GM19043 (cell line): ENCODE data around the gene FBLN5.
"Not testable (repeated sequence)": the region's sequence is repeated elsewhere in the genome, so short reads cannot be mapped to it uniquely, and the experiment has no call there.

Source experiments
- ATAC-seq: cut with Tn5 transposase; IDR thresholded peaks from one replicate; pipeline ENCODE4 v1.9.1; 2021; ENCODE audit warnings: low read depth; ENCODE audit not compliant: unreplicated experiment

FBLN5 gene

DNA sequence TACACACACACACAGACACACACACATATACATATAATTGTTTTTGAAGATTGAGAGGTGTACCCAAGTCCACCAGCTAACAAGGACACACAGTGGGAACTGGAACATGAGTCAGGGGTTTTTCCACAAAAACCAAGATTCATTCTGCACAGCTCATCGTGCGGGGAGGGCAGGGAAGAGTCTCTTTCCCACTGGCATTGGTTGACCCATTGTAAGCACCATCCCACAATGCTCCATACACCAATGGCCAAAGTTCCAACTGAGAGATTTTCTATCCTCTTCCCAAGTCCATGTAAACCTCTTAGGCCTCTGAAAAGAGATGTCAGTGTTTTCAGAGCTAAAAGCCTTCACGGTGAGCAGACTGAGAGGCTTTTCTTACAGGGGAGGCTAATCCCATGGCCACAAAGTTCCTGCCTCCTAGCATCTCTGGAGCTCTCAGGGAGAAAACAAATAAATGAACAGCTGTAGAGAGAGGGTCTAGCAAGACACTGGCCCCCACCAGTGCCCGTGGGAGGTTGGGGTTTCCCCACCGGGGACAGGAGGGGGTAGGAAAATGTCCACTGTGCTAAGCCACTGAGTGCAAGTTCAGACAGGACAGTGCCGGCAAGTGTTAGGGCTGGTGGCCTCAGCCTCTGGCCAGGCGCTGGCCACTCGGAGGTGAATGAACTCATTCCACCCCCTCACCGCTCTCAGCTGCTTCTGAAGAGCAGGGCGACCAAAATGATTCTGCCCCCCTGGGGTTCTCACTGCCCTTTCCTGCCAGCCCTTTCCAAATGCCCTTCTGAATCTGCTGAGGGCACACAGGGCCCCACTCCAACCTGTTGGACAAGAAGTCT, 58.6 kb downstream of the FBLN5 start:
- ATAC-seq = no peak

DNA sequence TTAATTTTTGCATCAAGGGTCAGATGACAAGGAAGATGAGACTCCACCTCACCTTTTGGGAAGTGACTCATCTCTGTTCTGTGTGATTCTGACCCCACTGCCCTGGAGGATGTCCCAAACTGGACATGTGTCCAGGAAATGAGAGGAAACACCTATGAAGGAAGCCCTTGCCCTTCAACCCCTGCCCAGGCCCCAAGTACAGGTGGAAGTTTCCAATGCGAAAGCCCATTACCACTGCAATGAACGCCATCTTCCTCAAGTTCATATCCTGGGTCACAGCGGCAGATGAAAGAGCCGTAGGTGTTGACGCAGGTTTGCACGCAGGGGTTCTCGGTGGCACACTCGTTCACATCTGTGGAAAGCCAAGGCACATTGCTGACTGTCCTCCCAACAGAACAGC, 60.5 kb downstream of the FBLN5 start:
- no peak for ATAC-seq

- no peak for ATAC-seq
These were observed 61.7 kb downstream of the FBLN5 start for GRCh38 chr14:91885839-91886238.

DNA sequence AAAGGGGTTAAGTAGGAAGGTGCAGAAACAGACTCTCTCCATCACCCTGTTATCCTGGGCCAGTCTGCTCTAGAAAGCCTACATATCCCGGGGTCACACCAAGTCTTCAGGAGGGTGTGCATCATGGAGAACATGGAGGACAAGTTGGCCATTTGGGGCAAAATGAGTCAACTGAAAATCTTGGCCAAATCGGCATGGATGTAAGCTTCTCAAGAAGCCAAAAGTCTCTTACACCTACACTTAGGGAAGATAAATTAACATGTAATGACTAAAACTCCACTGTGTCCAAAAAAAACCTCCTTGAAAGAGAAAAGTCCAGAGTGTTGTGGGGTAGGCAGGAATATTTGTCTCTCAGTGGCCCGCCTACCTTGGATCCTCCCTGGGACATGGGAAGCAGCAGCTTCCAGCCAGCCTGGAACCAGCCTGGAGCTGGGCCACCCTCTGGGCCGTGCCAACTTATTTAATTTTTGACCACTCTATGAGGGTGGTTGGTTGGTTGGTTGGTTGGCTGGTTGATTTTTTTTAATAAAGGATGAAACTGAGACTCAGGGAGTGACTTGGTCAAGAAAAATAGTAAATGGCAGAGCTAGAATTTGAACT, 62.3 kb downstream of the FBLN5 start:
- ATAC-seq = no peak

DNA sequence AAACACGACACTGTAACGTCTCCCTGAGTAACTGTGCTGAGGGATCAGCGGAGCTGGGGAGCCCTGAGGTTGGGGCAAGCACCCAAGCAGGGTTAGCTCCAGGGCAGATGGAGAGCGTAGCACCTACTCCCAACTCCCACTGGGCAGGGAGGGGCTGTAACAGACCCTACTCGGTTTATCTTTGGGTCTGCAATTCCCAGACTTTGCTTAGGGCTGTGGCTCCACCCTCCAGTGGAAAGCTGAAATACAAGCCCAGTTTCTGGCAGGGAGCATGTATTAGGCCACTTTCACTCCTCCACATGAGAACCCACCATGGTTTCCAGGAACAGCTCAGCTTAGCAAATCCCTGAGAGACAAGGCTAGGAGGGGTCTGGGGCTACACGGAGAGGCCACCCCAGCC, 62.8 kb downstream of the FBLN5 start:
- no peak for ATAC-seq

GRCh38 chr14:91883753-91884152, 63.7 kb downstream of the FBLN5 start:
- ATAC-seq = no peak

- no peak for ATAC-seq
These were observed 64.7 kb downstream of the FBLN5 start for GRCh38 chr14:91882776-91883175.

DNA sequence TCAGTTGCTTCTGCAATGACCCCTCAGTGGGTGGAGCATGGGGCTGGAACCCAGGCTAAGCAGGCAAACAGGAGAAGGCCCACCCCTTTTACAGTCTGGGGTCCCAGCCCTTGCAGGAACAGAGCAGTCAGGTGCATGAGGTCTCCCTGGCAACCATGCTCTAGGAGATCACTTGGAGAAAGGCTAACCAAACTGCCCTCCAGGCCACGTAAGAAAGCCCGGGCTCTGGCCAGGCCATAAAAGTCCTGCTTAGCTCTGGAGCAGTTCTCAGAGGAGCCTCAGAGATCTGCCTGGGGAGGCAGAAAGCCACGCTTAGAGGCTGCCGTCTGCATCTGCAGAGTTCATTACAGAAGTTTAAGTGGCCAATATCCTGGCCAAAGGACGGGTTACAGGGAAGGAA, 65.1 kb downstream of the FBLN5 start:
- ATAC-seq = no peak

GRCh38 chr14:91879196-91879595, 68.3 kb downstream of the FBLN5 start:
- ATAC-seq = no peak

- no peak for ATAC-seq
These were observed 69.2 kb downstream of the FBLN5 start for GRCh38 chr14:91878274-91878673.

- ATAC-seq = no peak
These were observed 70.0 kb downstream of the FBLN5 start for GRCh38 chr14:91877376-91877915.

DNA sequence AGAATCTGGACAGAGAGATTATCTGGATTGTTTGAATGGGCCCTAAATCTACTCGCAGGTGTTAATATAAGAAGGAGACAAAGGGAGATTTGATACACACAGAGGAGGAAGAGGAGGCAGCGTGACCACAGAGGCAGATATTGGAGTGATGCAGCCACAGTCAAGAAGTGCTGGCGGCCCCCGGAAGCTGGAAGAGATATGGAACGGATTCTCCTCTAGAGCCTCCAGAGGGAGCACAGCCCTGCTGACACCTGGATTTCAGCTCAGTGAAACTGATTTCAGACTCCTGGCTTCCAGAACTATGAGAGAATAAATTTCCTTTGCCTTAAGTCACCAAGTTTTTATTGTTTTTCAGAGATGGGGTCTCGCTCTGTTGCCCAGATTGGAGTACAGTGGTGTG, 71.0 kb downstream of the FBLN5 start:
- ATAC-seq = no peak

DNA sequence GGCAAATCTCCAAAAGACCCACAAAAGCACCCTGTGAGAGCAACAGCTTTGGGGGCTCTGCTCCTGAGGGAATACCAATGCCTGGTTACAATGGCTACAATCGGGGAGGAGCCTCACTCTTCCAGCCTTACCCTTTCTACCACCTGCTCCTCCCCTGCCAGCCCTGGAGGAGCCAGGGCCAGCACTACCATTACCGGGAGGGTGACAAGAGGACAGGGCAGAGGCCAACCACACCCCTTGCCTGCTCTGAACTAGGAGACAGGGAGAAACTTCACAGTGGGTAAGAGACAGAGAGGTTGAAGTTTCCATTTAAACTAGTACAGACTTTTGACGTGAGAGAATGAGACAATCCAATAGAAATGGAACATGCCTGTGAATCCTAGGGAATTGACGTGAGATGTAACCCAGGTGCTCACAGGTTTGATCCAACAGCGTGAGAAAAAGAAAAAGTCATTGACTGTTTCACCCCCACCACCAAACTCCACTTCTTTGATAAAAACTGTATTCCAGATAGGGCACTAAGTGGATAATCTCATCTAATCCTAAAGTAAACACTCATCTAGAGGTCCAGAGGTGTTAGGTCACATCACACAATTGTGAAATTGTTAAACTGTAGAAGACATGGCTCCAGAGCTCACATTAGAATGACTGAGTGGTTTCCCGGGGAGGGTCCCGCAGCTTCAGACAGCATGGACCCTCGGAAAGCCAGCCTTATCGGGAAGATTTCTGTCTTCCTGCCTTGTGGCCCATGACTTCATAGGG, 71.8 kb downstream of the FBLN5 start:
- ATAC-seq = no peak

- ATAC-seq = peak; percentile 81
These were observed 73.8 kb downstream of the FBLN5 start for GRCh38 chr14:91873471-91874415.

DNA sequence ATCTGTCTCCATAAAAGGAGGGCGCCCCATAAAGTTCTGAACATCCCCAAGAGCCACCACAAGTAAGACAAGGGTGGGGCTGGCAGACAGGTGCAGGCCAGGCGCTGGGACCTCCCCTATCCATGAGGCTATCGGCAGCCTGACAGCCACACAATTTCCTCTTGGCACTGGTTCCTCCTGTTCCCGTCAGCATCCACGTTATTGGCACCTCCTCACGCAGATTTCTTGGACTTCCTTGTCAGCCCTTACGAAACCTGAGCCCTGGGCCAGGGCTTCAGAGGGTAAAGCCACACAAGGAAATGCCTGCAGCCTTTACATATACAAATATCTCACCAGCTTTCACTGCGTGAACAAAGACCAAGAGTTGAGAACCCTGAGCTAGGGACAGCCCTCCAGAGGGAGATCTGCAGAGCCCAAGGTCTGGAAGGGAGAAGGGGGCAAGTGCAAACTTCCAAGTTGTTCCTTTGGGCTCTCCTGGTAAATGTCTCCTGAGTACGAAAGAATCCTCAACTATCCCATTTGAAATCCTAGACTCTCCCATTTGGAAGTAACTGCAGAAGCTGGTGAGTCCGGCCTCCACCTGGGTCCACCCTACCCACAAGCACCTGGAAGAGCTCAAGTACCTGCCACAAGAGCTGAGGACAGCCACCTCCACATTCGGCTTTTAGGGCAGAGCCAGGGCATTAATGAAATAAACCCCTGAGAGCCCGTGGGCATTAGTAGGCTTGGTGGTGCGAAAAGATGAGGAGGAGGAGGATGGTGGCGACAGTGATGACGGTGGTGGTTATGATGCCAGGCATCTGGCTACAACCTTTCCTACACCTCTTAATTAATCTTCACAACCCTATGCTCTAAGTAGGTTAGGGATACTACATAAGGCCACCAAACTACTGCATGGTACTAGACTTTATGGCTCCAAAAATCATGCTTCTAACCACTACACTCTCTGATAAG, 74.7 kb downstream of the FBLN5 start:
- ATAC-seq = no peak

DNA sequence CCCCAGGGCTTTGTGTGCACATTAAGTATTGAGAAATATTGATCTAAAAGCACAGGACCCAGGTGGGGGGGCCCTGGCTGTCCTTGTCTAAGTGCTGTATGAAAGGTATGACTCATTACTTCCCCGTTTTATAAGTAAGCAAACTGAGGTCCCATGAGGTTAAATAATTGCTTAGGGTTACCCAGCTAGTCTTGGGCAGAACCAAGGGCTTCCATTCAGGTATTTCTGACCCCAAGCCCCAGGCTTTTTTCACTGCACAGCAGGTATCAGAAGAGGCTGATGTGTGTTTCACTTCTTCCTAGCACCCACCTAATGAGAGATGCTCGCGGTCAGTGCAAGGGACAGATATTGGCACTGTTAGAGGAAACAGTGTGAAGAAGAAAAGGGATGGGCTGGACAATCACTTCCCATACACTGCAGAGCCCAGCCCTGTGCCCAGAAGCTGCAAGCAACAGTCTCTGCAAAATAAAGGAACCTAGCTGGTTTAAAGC, 75.4 kb downstream of the FBLN5 start:
- peak; percentile 46 for ATAC-seq

DNA sequence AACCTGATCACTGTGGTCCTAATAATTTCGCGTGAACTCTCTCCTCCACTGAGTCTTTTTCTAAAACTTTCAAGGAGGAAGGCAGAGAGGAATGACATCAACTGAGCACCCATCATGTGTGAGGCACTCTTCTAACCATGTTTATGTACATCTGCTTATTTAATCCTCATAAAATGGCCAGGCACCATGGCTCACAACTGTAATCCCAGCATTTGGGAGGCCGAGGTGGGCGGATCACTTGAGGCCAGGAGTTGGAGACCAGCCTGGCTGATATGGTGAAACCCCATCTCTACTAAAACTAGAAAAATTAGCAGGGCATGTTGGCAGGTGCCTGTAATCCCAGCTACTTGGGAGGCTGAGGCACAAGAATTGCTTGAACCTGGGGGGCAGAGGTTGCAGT, 76.1 kb downstream of the FBLN5 start:
- not testable (repeated sequence) for ATAC-seq

- ATAC-seq = no peak
These were observed 76.6 kb downstream of the FBLN5 start for GRCh38 chr14:91870890-91871289.

DNA sequence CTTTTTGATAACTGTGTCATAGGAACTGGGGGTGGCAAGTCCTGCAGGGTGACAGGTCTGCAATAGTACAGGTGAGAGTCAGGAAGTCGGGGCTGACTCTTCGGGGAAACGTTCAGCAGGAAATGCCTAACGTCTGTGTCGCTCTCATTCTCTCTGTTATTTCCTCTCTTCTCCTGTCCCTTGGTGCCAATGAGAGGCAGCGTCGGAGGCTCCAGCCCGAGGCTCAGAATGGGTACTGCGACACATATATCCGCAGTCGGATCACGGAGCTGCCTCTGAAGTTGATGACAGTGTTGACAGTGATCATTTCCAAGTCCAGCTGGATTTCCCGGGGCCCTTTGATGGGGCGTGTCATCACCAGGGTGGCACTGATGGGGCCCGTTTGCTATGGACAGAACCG, 77.5 kb downstream of the FBLN5 start:
- ATAC-seq = no peak
